Right lung (tissue), 5 donors: ENCODE results near the gene WRNIP1. TPM values are rescaled to one million over a fixed set of nuclear protein-coding genes. Genes with fewer than 3 reads are reported as not detected.
A peak's percentile ranks its signal among the peaks of the same experiment; 100 is the strongest.

Experiments
- DNase-seq, 2 donors: peaks; one replicate each; pipeline ENCODE4 v3.0.0-alpha.2; 2013
- polyA plus RNA-seq, 5 donors: library from polyadenylated mRNA; unstranded; fragments of 120-200 nt; gene quantifications; one replicate each; pipeline versions ENCODE4 v1.2.1 to v1.2.3, GENCODE V29; 2013; ENCODE audit warnings: inconsistent platforms in 1 of 5, low replicate concordance in 1 of 5; ENCODE audit not compliant: insufficient read length in 5 of 5, insufficient read depth in 1 of 5

Gene WRNIP1
- polyA plus RNA-seq, 5 donors, result 47.7 to 53.5 (median 50.2) TPM

GRCh38 chr6:2803731-2804429 is 38.7 kb downstream of the WRNIP1 start:
- DNase-seq, result no peak

DNA sequence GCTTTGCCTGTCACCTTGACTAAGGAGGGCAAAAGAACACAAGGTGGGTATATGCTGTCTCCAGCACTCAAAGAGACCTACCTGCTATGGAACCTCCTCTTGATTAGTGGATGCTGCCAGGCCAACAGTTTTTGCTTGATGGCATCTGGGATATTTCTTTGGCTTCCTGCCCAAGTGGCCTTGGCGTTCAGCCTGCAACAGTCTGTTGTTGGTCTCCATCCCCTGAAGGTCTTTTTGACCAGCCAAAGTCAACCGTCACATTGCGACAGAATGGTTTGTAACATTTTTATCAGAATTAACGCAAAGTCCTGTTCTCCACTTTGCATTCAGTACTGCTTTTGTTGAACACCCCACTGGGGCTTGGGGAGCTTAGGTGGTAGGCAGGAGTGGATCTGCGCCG is 39.3 kb downstream of the WRNIP1 start:
- DNase-seq, result no peak

GRCh38 chr6:2805031-2805430 is 39.8 kb downstream of the WRNIP1 start:
- no peak for DNase-seq

- DNase-seq, result no peak
Observed at GRCh38 chr6:2806644-2807043, 41.5 kb downstream of the WRNIP1 start.

DNA sequence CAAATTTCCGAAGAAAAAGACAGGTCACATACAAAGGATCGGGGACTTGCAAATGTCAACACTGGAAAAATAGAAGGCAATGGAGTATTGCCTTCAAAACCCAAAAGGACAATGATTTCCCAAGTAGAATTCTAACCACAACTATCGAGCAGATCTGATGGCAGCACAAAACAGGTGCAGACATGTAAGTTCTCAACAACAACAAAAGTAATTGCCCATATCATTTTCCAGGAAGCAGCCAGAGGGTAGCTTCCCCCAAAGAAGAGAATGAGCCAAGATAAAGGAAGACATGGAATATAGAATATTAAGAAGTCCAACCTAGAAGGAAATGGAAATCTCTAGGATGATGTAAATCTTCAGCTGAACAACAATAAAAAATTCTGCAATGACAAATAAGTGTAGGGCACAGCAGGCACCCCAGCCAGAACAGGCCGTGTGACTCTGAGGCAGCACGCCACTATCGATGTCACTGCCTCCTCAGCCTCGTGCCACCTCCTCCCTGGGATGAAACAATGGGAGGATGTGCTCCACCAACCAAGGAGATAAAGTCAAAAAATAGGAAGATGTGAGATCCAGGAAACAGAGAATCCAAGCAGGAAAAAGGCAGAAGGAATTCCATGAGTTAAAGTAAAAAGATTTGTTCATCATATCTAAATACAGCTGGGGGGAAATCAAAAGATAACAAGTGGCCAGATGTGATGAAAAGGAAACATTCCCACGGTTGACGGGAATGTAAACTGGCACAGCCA is 42.3 kb downstream of the WRNIP1 start:
- no peak for DNase-seq

DNA sequence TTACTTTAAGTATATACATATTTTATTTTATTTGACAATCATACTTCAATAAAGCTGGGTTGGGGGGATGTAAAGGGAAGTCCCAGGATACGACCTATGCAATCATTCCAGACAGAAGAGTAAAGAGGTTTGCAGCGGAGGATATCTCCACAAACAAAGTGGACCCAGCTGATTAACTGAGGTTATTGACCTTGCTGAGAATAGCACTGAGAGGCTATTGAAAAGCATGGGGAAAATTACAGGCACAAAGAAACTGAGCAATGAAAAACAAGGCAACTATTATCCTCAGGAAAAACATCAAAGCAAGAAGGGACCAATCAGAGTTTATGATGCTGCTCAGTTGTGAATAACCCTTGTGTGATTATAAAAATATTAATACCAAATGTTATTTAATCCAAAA is 43.8 kb downstream of the WRNIP1 start:
- DNase-seq, result no peak

GRCh38 chr6:2810092-2810671 is 45.0 kb downstream of the WRNIP1 start:
- DNase-seq, result no peak

DNA sequence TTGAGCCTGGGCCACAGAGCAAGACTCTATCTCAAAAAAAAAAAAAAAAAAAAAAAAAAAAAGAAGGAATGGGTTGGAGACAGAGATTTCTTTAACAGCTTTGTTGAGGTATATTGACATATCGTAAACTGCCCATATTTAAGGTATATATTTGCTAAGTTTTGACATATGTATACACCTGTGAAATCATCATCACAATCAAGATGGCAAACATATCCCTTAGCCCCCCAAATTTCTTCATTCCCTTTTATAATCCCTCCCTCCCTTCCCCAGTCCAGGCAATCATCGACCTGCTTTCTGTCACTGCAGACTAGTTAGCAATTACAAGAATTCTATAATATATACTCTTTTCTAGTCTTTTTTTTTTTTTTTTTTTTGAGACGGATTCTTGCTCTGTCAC is 47.5 kb downstream of the WRNIP1 start:
- no peak for DNase-seq

GRCh38 chr6:2816158-2816557 is 51.0 kb downstream of the WRNIP1 start:
- DNase-seq, result no peak

GRCh38 chr6:2817903-2818443 is 52.8 kb downstream of the WRNIP1 start:
- DNase-seq, result no peak

DNA sequence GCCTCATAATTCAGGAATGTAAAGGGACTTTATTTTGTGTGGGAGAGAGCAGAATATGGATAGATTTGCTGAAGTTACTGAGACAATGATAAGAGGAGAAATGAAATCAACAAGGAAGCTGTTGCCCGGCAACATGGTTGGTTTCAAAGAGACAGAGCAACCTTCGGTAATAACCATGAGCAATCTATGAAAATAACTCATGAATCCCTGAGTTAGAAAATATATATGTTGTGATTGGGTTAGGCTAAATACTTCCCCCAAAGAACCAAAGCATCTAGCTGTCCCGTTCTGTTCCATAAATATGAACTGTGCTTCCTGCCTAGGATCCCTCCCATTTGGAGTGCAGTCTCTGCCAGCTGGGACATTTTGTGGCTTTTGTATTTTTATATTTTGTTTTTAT is 53.4 kb downstream of the WRNIP1 start:
- peak in 1 of 2 donors; percentile 32 for DNase-seq

GRCh38 chr6:2819115-2819514 is 53.9 kb downstream of the WRNIP1 start:
- DNase-seq, result no peak

DNA sequence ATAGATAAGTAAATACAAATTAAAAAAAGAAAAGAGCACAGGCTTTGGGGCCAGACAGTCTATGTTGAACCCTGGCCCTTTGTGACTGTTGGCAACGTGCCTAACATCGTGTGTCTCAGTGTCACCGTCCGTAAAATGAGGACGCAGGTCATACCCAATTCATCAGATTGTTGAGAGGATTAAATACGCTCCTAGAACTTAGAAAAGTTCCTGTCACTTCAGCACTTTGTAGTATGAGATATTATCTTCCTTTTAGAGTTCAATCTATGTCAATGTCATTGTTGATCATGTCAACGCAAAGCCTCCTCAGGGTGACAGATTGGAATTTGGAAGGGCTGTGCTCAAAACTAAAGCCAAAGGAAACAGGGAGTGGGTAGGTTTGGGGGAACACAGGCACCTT is 54.8 kb downstream of the WRNIP1 start:
- DNase-seq, result no peak

DNA sequence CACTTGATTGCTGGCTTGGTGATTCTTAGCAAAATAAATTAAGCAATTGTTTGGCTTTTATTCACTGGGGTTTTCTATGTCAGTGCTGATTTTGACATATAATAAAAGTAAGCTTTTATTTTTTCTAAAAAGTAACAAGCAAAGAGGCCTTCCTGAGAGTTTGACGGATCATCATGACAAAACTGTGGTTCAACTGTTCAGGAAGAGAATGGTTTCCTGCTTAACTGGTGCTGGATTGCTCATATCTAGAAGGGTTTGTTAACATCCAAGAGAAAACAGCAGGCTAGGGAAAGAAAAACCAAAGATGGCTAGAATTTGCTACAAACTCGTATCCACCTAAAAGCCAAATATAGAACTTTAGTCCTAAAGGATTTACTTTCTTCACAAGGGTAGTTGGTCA is 55.2 kb downstream of the WRNIP1 start:
- no peak for DNase-seq

- DNase-seq, result no peak
Observed at GRCh38 chr6:2821554-2821953, 56.4 kb downstream of the WRNIP1 start.

- no peak for DNase-seq
Observed at GRCh38 chr6:2823104-2823850, 58.1 kb downstream of the WRNIP1 start.

DNA sequence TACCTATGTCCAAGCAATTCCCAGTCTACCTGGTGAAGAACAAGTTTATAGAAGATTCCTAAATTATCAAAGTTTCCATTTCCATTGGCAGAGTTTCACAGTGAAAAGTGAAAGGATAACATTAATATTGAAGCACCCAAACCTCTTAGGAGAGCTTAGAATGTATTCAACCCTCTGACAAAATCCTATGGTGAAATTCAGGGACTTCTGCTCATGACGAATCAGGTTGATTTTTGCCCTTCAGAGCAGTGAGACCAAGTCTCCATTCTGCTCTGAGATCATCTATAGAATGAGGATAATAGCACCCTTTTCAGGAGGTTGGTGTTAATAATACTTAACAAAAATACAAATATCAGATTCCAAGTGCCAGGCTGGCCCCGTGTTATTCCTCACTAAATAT is 60.9 kb downstream of the WRNIP1 start:
- DNase-seq, result no peak

DNA sequence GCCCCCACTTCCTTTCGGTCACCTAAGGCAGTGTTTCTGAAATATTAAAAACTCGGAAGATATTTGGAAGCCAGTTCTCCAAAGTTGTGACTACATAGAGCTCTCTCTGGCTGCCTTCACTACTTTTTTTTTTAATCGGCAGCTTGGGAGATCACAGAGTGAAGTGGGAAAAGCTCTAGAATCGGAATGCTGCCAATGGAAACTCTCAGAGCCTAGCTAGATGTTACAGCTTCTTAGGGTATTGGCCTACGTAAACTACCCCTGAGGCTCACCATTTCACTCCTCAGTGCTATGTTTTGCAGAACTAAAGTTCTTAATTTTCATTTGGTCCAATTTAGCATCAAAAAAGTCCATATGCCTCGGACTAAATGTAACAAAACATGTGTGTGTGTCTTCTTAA is 61.9 kb downstream of the WRNIP1 start:
- no peak for DNase-seq

- DNase-seq, result no peak
Observed at GRCh38 chr6:2828629-2829028, 63.4 kb downstream of the WRNIP1 start.

- DNase-seq, result no peak
Observed at GRCh38 chr6:2829253-2829652, 64.1 kb downstream of the WRNIP1 start.

DNA sequence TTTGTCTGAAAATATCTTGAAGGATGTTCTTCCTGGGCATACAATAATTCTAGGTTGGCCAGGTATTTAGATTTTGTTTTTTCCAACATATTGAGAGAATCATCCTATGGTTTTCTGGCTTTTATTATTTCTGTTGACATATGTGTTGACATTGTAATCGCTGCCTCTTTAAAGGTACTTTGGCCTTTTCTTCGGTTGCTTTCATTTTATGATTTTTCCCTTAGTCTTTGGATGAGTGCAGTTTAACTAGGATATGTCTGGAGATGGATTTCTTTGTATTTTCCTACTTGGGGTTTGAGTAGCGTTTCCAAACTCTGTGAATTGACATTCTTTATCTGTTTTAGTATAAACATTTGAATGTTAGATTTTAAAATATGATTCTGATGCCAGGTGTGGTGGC is 65.0 kb downstream of the WRNIP1 start:
- no peak for DNase-seq

DNA sequence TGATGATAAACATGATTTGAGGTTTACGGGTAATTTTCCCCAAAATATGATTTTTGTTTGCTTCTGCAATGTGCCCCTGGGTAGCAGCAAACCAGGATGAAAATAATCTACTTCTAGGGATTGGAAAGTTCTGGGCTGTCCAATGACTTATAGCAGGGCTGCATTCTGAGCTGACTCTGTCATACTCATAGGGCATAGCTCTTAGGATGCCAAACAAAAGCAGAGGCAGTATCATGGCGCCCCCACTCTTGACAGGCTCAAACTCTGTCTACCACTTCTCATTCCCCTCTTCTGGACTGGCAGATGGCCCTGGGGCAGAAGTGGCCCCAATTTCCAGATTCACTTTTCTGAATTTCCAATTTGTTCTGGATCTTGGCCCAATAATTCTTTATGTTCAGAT is 66.2 kb downstream of the WRNIP1 start:
- DNase-seq, result no peak
